NCI-H128 (cell line): ENCODE results near the gene CACNA1H.
"Not testable (repeated sequence)": the region's sequence is repeated elsewhere in the genome, so short reads cannot be mapped to it uniquely, and the experiment has no call there.

Source experiments
- DNase-seq: peaks from one replicate; lab custom pipeline; 2025; ENCODE audit not compliant: unreplicated experiment; lab: John Stamatoyannopoulos, UW

The CACNA1H gene

DNA sequence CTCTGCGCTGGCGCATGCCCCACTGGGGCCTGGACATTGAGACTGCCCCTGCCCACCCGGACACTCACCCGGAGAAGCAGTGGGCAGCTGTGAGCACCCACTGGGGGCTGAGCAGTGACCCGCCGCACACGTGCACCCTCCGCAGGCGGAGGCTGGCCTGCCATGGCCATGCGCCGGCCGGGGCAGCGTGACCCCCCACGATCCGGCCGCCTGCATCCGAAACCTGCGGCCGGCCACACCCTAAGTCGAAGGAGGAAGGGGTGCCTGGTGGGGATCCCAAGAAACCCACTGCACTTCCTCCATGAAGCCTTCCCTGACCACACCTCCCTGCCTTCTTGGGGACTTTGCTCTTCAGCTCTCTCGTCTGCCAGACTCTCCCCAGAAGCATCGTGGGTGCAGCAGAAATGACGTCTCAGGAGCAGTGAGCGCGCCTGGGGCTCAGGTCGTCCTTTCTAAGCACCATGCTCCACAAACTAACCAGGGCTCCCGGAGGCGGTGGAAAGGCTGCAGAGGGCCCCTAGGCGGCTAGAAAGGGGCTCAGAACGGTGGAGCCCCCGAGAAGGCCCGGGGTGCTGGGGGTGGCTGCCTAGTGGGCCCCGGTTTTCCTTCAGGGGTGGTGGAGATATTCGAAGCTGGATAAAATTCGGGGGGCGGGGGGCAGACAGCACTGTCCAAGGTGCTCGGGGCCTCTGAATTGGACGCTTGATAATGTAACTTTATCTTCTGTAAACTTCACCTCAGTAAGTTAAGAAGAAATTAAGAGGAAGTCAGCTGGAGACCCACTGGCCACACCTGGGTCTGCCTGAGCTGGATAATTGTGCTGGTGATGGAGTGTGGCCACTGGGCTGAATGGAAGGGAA, 70.7 kb downstream of the CACNA1H start:
- DNase-seq: no peak

DNA sequence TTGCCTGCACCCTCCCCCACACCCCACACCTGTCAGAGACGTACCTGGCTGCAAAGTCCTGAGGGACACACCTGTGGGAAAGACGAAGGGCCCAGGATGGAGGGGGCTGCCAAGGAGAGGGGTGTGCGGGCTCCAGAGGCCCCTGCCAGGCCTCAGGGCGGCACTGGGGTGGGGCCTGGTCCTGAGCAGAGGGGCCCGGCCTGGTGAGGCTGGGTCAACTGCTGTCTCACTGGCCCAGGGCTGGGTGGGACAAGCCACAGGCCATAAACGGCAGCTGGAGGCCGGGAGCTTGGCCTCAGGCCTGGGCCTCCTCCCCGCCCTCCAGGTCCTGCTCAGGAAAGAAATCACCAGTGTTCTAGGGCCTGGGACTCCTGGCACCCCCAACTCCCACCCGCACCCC, 71.7 kb downstream of the CACNA1H start:
- no peak for DNase-seq

DNA sequence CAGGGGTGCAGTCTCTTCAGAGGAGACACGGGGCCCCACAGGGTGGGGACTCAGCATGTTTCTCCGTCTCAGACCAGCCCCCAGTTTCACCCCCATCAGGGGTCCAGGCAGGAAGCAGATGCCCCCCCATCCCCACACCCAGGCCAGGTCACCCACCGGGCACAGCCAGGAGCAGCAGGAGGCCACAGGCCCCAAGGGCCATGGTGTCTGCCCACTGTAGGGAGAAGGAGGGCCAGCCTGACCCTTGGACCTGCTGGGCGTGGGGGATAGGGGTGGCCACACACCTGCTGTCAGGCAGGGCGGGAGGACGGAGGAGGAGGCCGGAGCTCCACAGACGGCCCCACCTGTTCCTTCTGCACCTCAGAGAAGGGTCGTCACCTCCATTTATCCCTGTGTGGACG, 72.1 kb downstream of the CACNA1H start, which contains the start of gene TPSG1:
Gene TPSG1 (minus strand): TSS at position 218 of the 401 bp plus-strand sequence. CDS start 16 bp downstream, at position 202.
- DNase-seq: no peak

DNA sequence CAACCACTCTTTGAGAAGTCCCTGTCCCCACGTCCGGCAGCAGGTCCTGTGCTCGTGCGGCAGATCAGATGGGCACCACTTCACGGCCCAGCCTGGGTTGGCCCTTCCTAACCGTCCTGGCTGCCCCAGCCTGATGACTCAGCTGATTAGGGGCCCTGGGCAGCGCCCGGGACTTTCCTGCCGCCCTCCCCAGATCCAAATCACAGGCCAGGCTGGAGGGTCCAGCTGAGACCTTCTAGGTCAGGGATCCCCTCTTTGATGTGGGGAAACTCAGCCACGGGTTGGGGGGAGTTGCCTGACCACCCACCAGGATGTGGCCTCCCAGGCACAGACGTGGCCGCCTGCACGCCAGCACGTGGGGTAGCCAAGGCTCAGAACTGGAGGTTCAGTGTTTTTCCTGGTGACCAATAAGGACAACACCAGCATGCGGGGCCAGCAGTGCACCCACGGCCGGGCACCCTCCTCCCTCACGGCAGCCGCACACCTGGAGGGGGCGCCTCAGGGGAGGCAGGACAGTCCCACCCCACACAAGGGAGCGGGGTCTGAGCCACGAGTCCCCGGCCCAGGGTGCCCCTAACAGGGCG, 72.9 kb downstream of the CACNA1H start:
- not testable (repeated sequence) for DNase-seq

DNA sequence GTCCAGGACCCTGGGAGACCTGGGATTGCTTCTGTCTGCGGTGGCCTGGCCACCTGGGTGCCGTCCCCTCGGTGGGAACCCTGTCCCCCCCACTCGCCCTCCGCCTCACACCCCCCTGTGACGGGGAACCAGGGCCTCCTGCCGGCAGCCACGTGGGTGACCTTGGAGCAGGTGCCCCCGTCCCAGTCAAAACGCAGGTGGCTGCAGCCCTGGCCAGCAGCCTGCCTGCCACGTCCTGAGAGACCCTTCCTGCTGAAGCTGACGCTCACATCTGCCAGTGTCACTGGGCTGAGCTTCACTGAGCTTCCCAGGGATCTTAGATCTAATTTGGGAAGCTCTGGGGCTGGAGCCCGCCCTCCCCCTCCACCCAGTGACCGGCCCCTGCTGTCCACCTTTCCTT, 73.8 kb downstream of the CACNA1H start:
- not testable (repeated sequence) for DNase-seq

DNA sequence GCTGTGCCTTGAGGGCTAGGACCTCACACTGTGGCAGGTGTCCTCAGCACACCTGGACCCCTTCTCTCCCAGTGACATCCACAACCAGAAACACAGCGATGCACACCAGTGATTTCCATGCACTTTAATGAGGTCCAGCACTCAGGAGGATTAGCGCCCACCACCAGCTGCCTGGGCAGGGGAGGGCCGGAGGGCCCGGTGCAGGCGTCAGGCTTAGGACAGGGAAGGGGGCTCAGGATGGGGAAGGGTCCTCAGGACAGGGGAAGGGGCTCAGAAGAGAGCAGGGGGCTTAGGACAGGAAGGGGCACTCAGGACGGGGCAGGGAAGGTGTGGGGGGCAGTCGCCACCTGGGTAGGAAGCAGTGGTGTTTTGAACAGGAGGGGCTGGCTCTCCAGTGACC, 75.3 kb downstream of the CACNA1H start:
- DNase-seq: not testable (repeated sequence)

DNA sequence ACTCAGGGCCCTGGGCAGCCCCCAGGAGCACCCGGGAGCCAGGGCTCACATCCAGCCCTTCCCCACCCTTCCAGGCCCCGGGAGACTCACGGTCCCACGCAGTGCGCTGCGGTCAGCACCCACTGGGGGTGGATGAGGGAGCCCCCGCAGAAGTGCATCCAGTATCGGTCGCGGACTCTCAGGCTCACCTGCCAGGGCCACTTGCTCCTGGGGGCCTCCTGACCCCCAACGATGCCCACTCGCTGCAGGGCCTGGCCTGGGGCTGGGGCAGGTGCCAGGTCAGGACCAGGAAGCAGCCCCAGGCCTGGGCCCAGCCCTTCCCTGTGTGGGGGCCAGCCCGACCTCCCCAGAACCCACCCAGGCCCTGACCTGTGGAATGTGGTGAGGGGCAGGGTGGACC, 76.6 kb downstream of the CACNA1H start:
- not testable (repeated sequence) for DNase-seq

DNA sequence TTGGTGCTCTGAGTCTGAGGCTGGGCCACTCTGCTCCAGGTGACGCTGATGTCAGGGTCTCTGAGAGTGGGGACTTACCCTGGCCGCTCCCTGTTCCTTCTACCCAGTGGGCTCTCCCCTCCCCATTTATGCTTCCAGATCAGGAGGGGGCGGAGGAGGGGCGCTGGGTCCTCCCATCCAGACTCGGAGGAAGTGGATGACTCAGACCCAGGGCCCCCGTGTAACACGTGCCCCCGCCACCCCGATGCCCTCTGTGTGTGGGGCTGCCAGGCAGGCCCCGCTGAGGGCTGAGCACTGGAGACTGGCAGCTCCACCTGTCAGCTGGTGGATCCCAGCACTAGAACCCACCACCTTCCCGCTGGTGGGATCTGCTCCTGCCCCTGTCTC, 77.2 kb downstream of the CACNA1H start, which contains the start of gene TPSB2:
Gene TPSB2 (minus strand): TSS at position 101 of the 387 bp plus-strand sequence. CDS start 233 bp downstream, outside the sequence.
- not testable (repeated sequence) for DNase-seq

DNA sequence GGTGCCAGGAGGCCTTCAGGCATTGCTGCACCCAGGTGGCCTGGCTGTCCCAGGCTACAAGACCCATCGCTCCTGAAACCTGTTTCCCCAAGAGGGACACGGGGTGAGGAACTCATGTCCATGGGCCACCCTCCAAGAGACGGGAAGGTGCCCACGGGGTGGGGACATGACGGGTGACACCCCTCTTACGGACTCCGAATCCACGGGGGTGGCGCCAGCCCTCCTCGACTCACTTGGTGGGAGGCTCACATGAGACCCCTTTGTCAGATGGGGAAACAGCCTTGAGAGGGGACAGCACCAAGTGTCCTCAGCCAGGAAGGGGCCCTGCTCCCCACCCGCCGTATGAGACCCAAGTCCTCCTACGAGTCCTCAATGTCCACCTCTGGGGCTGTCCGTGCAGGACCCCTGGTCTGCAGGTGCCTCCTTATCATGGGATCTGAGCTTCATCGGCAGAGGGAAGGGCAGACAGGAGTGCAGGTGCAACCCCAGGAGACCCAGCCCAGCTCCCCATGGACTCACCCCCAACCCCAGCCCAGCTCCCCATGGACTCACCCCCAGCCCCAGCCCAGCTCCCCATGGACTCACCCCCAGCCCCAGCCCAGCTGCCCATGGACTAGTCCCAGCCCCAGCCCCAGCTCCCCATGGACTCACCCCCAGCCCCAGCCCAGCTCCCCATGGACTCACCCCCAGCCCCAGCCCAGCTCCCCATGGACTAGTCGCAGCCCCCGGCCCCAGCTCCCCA, 77.7 kb downstream of the CACNA1H start:
- not testable (repeated sequence) for DNase-seq

DNA sequence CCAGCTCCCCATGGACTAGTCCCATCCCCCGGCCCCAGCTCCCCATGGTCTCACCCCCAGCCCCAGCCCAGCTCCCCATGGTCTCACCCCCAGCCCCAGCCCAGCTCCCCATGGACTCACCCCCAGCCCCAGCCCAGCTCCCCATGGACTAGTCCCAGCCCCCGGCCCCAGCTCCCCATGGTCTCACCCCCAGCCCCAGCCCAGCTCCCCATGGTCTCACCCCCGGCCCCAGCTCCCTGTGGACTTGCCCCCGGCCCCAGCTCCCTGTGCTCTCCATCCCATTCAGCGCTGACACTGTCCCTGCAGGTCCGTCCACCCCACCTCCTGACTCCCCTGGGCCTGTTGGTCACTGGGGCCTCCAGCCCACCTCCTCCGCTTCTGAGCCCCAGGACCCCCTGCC, 78.4 kb downstream of the CACNA1H start:
- not testable (repeated sequence) for DNase-seq

DNA sequence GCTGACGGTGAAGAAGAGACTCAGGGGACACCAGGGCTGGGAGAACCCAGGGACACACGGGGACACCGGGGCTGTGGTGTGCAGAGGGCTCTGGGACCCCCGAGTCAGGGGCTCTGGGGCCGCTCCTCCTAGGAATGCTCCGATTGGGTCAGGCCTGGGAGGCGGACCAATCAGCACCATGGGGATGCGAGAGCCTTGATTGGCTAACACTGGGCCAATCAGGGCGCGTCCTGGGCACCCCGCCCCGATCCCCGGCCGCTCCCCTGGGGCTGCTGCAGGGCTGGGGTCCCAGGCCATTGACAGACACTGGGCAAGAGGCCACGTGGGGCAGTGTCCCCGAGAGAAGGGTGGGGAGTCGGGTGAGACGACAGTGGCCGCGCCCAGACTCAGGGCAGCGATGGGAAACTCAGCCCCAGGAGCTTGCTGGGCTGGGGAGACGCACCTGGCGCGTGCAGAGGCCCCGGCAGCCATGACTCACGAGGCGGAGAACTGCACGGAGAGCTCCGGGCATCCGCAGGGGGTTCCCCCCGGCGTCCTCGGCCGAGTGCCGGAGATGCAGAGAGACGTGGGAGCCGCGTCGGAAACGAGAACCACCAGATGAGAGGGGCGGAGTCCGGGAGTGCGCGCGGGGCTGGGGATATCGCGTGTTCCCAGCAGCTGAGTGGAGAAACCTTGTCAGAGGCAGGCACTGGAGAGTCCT, 79.3 kb downstream of the CACNA1H start:
- DNase-seq: not testable (repeated sequence)

DNA sequence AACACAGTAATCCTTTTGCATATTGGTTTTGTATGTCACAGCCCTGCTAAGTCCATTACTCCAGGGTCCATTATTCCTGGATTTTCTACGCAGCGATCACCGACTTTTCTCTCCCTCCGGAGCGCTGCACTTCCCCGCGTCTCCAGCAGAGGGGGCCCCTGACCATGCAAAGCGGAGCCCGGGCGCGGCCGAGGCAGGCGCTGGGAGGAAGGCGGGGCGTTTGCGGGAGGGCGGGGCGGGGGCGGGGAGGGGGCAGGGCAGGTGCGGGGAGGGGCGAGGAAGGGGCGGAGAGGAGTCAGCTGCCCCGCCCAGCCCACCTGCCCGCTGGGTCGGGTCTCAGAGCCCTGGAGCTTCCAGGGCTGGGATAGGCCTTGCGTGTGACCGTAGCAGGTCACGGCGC, 83.8 kb downstream of the CACNA1H start:
- not testable (repeated sequence) for DNase-seq

DNA sequence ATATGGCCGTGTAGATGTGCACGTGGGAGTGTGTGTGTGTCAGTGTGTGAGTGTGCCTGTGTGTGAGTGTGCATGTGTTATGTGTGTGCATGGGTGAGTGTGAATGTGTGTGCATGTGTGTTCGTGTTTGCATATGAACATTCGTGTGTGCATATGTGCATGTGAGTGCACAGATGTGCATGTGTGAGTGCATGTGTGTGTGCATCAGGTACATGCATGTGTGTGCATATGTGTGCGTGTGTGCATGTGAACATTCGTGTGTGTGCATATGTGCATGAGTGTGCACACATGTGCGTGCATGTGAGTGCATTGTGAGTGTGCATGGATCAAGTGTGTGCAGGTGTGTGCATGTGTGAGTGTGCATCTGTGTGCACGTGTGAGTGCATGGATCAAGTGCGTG, 85.1 kb downstream of the CACNA1H start:
- DNase-seq: no peak

DNA sequence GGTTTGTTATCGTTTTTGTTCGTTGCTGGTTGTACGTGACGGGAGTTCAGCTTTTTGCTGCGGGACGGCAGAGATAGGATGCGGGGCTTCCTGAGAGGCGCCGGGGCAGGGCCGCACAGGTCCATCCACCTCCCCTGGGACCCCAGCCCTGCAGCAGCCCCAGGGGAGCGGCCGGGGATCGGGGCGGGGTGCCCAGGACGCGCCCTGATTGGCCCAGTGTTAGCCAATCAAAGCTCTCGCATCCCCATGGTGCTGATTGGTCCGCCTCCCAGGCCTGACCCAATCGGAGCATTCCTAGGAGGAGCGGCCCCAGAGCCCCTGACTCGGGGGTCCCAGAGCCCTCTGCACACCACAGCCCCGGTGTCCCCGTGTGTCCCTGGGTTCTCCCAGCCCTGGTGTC, 86.0 kb downstream of the CACNA1H start:
- not testable (repeated sequence) for DNase-seq

DNA sequence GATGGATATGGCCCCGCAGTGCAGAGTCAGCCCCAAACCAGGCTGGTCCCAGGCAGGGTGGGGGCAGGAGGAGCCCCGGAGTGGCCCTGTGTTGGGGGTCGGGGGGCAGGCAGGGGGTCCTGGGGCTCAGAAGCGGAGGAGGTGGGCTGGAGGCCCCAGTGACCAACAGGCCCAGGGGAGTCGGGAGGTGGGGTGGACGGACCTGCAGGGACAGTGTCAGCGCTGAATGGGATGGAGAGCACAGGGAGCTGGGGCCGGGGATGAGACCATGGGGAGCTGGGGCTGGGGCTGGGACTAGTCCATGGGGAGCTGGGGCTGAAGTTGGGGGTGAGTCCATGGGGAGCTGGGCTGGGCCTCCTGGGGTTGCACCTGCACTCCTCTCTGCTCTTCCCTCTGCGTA, 86.7 kb downstream of the CACNA1H start:
- DNase-seq: not testable (repeated sequence)

DNA sequence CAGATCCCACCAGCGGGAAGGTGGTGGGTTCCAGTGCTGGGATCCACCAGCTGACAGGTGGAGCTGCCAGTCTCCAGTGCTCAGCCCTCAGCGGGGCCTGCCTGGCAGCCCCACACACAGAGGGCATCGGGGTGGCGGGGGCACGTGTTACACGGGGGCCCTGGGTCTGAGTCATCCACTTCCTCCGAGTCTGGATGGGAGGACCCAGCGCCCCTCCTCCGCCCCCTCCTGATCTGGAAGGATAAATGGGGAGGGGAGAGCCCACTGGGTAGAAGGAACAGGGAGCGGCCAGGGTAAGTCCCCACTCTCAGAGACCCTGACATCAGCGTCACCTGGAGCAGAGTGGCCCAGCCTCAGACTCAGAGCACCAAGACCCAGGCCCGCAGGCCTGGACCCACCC, 87.5 kb downstream of the CACNA1H start, which contains the start of gene TPSAB1:
Gene TPSAB1 (plus strand): TSS at position 270 of the 400 bp plus-strand sequence. CDS start 234 bp downstream, outside the sequence.
- DNase-seq: not testable (repeated sequence)

DNA sequence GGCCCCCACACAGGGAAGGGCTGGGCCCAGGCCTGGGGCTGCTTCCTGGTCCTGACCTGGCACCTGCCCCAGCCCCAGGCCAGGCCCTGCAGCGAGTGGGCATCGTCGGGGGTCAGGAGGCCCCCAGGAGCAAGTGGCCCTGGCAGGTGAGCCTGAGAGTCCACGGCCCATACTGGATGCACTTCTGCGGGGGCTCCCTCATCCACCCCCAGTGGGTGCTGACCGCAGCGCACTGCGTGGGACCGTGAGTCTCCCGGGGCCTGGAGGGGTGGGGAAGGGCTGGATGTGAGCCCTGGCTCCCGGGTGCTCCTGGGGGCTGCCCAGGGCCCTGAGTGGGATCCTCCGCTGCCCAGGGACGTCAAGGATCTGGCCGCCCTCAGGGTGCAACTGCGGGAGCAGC, 88.2 kb downstream of the CACNA1H start:
- DNase-seq: not testable (repeated sequence)

DNA sequence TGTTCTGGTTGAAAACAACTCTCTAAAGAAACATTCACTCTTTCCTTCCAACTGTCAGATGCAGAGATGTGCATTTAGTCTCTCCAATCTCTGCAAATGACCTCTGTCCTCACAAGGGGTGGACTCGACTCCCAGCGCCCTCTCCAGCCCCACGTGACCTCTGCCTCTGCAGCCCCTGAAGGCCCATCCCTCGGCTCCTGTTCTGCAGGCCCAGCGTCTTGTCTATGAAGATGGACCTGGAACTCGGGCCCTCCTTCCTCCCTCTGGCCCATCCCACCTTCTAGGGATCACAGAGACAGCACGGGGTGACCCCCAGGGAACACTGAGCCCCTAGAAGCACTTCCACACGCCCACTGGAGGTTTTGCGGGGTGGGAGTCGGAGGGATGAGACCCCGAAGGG, 90.5 kb downstream of the CACNA1H start:
- not testable (repeated sequence) for DNase-seq

DNA sequence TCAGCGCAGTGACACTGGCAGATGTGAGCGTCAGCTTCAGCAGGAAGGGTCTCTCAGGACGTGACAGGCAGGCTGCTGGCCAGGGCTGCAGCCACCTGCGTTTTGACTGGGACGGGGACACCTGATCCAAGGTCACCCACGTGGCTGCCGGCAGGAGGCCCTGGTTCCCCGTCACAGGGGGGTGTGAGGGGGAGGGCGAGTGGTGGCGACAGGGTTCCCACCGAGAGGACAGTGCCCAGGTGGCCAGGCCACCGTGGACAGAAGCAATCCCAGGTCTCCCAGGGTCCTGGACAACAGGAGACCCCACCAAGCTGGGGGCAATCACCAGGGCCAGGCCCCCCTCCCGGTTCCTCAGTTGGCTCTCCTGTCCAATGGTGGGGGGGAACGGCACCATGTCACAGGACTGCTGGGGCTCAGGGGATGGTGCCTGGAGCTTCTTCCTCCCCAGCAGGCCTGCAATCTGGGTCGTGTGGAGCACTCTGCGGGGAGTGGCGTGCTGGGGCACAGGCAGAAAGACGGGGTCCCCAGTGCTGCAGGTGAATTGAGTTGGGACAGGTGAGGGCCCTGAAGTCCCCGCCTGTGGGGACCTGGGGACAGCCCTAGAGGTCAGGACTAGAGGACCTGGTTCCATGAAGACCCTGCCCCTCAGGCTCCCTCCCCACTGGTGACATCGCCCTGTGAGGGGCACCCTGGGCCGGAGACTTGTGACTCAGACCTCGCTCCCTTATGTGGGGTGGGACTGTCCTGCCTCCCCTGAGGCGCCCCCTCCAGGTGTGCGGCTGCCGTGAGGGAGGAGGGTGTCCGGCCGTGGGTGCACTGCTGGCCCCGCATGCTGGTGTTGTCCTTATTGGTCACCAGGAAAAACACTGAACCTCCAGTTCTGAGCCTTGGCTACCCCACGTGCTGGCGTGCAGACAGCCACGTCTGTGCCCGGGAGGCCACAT, 91.3 kb downstream of the CACNA1H start:
- not testable (repeated sequence) for DNase-seq

DNA sequence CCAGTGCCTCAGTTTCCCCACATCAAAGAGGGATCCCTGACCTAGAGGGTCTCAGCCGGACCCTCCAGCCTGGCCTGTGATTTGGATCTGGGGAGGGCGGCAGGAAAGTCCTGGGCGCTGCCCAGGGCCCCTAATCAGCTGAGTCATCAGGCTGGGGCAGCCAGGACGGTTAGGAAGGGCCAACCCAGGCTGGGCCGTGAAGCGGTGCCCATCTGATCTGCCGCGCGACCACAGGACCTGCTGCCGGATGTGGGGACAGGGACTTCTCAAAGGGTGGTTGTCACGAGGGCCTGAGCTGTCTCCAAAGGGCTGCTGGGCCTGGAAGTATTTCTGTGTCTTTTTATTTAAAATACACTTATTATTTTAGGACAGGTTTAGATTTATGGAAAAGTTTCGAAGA, 92.0 kb downstream of the CACNA1H start:
- no peak for DNase-seq
